ENCODE results near the gene SMG6.
"Not testable (repeated sequence)": the region's sequence is repeated elsewhere in the genome, so short reads cannot be mapped to it uniquely, and the experiment has no call there.

The SMG6 gene

DNA sequence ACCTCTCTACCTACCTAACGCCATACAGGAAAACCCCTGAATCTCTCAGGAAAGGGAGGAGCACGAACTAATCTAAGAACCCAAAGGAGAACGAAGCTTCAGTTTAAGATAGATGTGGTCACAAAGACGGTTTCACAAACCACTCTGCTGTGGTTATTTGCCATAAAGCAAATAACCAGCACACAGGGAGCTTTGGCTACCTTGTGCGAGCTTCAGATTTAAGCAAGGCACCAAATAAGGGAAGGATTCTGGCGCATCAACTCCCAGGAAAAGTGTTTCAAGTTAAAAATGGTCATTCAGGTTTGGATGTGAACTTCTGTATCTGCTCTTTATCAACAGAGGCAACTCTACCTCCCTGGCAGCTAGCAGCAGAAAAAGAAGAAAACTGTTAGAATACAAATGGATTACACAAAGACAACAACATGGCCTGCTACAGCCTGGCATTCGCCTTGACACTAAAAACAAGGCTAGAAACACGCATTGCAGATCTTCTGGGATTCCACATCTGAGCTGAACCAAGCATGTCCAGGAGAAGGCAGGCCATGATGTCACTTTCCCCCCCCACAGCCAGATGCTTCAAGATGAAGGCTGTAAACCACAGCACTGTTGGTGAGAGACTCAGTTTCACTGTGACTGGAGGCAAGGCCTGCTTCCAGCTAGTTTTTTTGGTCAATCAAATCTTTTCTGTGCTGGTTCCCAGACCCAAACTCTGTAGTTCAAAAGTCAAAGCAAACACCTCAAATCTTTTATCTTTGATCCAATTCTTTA lies 43.6 kb downstream of the SMG6 start:
- no peak for DNase-seq

- DNase-seq = not testable (repeated sequence)
These were observed 44.8 kb downstream of the SMG6 start for GRCh38 chr17:2258830-2259229.

GRCh38 chr17:2253768-2254406 lies 49.7 kb downstream of the SMG6 start:
- no peak for DNase-seq

GRCh38 chr17:2253362-2253761 lies 50.2 kb downstream of the SMG6 start:
- DNase-seq = no peak

- peak; percentile 73 for DNase-seq
These were observed 52.5 kb downstream of the SMG6 start for GRCh38 chr17:2251098-2251497.

DNA sequence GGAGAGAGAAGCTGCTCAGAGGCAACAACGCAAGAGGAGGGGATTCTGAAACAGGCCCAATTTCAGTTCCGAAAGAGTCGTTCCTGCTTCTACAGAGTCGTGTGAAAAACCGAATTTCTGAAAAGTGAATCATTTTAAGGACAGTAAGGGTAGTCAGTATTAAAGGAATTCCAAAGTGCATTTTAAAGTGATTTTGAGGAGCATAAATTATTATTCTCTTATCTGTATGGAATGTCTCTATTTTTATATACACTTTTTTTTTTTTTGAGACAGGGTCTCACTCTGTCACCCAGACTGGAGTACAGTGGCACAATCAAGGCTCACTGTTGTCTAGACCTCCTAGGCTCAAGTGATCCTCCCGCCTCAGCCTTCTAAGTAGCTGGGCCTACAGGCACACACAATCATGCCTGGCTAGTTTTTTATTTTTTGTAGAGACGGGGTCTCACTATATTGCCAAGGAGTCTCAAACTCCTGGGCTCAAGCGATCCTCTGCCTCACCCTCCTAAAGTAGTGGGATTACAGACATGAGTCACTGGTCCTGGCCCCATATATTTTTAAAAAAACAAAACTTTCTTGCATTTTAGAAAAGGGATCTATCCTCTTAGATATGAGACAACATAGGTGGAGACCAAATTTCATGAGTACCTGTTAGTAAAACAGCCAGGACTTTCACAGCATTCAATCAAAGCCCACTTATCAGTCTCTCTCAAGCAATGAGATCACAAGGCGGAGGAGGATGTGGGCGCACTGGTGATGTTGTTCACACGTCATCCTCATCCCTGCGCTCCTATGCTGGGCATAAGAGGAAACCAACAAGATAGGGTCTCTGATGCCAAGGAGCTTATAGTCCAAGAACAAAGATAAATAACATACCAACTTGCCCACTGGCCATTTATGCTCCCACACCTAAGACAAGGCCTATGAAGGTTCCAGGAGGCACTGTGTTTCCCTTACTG lies 53.2 kb downstream of the SMG6 start:
- DNase-seq = no peak

- no peak for DNase-seq
These were observed 56.6 kb downstream of the SMG6 start for GRCh38 chr17:2247005-2247404.

DNA sequence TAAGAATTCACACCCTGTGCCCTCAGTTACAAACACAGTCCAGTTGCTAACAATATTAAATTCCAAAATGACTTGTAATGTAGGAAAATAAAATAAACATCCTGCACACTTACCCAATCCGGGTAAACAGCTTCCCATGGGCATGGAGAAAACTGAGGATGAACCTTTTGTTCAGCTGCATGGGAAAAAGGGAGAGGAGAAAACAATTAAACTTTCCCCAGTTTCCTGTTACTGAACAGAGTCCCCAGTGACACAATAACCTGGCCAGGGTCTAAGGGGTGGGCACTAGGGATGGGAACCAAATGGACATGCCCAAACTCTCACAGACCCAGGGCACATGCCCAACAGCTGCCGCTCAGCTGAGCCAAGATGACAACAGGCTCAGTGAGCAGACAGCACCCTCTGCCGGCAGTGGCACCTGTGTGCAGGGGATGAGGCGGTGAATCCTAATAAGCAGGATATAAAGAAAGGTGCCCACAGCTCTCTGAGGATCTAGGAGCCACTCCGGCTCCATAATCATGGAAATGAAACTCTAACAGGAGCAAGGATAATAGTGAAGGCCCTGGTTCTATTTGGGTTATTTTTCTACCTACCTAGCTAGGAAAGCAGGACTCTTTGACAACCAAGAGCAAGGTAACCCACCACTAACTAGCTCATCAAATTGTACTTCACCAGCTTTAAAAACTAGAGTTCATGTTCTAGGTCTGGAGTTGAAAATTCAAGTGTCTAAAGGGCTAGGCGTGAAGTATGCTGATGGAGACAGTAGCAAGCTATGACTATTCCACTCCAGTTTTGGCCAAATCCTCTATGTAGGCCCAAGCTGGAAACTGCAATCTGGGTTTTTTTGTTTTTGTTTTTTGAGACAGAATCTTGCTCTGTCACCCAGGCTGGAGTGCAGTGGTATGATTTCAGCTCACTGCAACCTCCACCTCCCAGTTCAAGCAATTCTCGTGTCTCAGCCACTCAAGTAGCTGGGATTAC lies 58.8 kb downstream of the SMG6 start:
- peak; percentile 46 for DNase-seq

DNA sequence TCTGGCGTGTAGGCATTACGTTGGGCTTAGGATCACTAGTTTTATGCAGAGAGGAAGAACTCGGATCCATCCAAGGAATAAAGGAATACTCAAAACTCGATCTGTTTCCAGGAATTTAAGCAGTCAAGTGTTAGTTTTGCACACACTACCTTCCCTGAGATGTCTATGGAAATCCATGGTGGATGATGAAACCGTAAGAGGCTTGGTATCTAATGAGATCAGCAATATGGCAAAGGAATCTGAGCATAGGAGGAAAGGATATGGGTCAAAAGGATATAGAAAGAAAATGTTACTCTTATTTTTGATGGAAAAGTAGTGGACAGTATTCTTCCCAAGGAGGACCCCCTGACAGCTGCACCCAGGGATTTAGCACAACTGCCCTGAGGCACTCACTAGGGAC lies 59.6 kb downstream of the SMG6 start:
- no peak for DNase-seq

GRCh38 chr17:2241823-2242222 lies 61.8 kb downstream of the SMG6 start:
- DNase-seq = no peak

GRCh38 chr17:2240541-2240940 lies 63.0 kb downstream of the SMG6 start:
- no peak for DNase-seq

GRCh38 chr17:2239882-2240430 lies 63.6 kb downstream of the SMG6 start:
- no peak for DNase-seq

GRCh38 chr17:2239170-2239551 lies 64.4 kb downstream of the SMG6 start:
- DNase-seq = no peak

GRCh38 chr17:2238432-2239169 lies 65.0 kb downstream of the SMG6 start:
- no peak for DNase-seq

DNA sequence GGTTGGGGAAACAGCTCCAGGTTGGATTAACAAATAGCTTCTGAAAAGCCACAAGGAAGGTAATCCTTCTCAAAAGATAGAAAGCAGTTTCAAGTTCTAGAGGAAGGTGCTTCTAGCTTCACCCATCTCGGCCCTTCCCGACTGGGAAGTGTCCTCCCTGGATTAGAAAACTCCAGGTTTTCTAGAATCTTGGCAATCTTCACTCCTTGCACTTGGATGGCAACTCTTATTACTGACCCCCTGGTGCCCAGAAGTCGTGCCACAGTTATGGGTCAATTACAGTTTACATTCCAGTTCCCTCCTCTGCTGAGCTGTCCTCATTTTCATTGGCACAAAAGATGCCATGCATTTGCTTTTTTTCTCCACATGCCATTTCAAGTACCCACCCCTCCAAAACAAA lies 65.6 kb downstream of the SMG6 start:
- no peak for DNase-seq

- DNase-seq = no peak
These were observed 66.1 kb downstream of the SMG6 start for GRCh38 chr17:2237521-2237921.

- no peak for DNase-seq
These were observed 67.7 kb downstream of the SMG6 start for GRCh38 chr17:2235792-2236366.

DNA sequence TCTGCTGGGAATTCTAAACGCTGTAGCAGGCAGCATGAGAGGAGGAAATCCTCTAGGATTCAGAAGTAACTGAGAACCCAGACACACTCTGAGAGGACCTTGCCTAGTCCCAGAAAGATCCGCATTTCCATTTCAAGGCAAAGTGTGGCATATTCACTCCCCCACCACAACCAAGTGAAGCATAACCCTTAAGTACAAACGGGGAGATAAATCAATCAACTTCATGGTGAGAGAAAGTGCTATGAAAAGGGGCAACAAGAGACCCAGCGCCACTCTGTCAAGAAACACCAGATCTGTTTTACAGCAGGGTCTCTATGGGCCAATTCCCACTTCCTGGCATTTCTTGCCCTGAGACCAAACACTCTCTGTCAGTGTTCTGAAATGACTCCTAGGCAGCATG lies 68.3 kb downstream of the SMG6 start:
- no peak for DNase-seq

- DNase-seq = no peak
These were observed 70.1 kb downstream of the SMG6 start for GRCh38 chr17:2233441-2233947.

DNA sequence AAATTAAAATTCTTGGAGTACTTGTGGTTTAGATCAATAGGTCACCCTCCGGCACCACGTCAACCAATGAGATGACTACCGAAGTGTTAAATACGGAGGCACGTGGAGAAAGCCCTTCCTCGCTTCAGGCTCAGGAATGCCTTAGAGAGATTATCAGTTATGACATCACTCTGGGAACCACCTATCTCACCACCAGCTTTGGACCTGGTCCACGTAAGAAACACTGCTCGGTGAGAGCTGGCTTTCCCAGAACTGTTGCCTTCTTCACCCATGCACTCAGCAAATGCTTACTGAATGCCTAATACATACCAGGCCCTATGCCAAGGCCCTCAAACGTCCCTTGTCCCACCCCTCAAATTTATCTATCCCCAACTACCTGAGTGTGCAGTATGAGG lies 71.3 kb downstream of the SMG6 start:
- no peak for DNase-seq

DNA sequence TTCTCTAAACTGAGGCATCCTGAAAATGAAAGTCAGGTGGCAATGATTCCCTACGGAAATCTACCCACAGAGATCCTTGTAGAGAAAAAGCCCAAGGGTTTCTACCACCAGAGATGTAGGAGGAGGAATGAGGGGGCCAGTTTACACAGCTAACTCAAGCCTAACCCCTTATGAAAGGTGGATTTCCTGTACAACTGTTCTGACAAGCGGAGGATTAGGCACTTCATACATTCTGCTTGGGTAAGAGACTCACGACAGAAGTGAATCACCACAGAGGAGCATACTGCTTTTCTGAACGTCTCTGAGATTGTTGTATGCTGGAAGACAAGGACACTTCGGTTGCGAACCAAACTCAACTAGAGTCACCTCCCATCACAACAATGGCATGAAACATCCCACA lies 72.7 kb downstream of the SMG6 start:
- no peak for DNase-seq

All from DMS79 treated with DMSO at 0.1 percent for 48 hours (cell line).